Measurements from ENCODE around the gene ADCYAP1R1. TPM values are rescaled to one million over a fixed set of nuclear protein-coding genes. Genes with fewer than 3 reads are reported as not detected.

Gene ADCYAP1R1
- total RNA-seq, 1 donor, result under 0.01 TPM

- H3K9me3 ChIP-seq (ENCODE audit: low read depth, low read length), result no peaks in the 10 kb centered on the region
Measured at GRCh38 chr7:31099451-31100444, 47.6 kb downstream of the ADCYAP1R1 start.

GRCh38 chr7:31100445-31100844 lies 48.3 kb downstream of the ADCYAP1R1 start:
- H3K9me3 ChIP-seq (ENCODE audit: low read depth, low read length), result no peaks in the 10 kb centered on the region
- H3K4me3 ChIP-seq (ENCODE audit: low read length), result no peak overlapping the region
- no peaks in the 10 kb centered on the region for H3K4me1 ChIP-seq (ENCODE audit: insufficient read depth, low read length)

More at GRCh38 chr7:31099451-31100444, 47.6 kb downstream of the ADCYAP1R1 start:
- H3K27me3 ChIP-seq (ENCODE audit: insufficient read depth, low read length), result no peaks in the 10 kb centered on the region
- no peaks in the 10 kb centered on the region for H3K4me1 ChIP-seq (ENCODE audit: insufficient read depth, low read length)
- H3K4me3 ChIP-seq (ENCODE audit: low read length), result no peak overlapping the region

GRCh38 chr7:31100871-31101270 lies 48.8 kb downstream of the ADCYAP1R1 start:
- H3K4me1 ChIP-seq (ENCODE audit: insufficient read depth, low read length), result no peaks in the 10 kb centered on the region

More at GRCh38 chr7:31100445-31100844, 48.3 kb downstream of the ADCYAP1R1 start:
- H3K27me3 ChIP-seq (ENCODE audit: insufficient read depth, low read length), result no peaks in the 10 kb centered on the region

GRCh38 chr7:31101544-31101943 lies 49.4 kb downstream of the ADCYAP1R1 start:
- Histone ChIP-seq H3K4me3 (ENCODE audit: low read length) (no peak overlapping the region), H3K4me1 (ENCODE audit: insufficient read depth, low read length) (no peaks in the 10 kb centered on the region), H3K9me3 (ENCODE audit: low read depth, low read length) (no peaks in the 10 kb centered on the region), H3K27me3 (ENCODE audit: insufficient read depth, low read length) (no peaks in the 10 kb centered on the region)

More at GRCh38 chr7:31100871-31101270, 48.8 kb downstream of the ADCYAP1R1 start:
- Histone ChIP-seq H3K27me3 (ENCODE audit: insufficient read depth, low read length) (no peaks in the 10 kb centered on the region), H3K4me3 (ENCODE audit: low read length) (no peak overlapping the region), H3K9me3 (ENCODE audit: low read depth, low read length) (no peaks in the 10 kb centered on the region)

- Histone ChIP-seq H3K27me3 (ENCODE audit: insufficient read depth, low read length) (no peaks in the 10 kb centered on the region), H3K4me1 (ENCODE audit: insufficient read depth, low read length) (no peaks in the 10 kb centered on the region), H3K9me3 (ENCODE audit: low read depth, low read length) (no peaks in the 10 kb centered on the region), H3K4me3 (ENCODE audit: low read length) (no peak overlapping the region)
Measured at GRCh38 chr7:31102151-31102972, 50.3 kb downstream of the ADCYAP1R1 start.

- H3K4me3 ChIP-seq (ENCODE audit: low read length), result no peak overlapping the region
- H3K9me3 ChIP-seq (ENCODE audit: low read depth, low read length), result no peaks in the 10 kb centered on the region
- H3K27me3 ChIP-seq (ENCODE audit: insufficient read depth, low read length), result no peaks in the 10 kb centered on the region
- H3K4me1 ChIP-seq (ENCODE audit: insufficient read depth, low read length), result no peaks in the 10 kb centered on the region
Measured at GRCh38 chr7:31102973-31103850, 51.1 kb downstream of the ADCYAP1R1 start.

GRCh38 chr7:31104361-31105255 lies 52.5 kb downstream of the ADCYAP1R1 start:
- no peak overlapping the region for H3K4me3 ChIP-seq (ENCODE audit: low read length)
- H3K4me1 ChIP-seq (ENCODE audit: insufficient read depth, low read length), result no peaks in the 10 kb centered on the region
- H3K9me3 ChIP-seq (ENCODE audit: low read depth, low read length), result no peaks in the 10 kb centered on the region
- H3K27me3 ChIP-seq (ENCODE audit: insufficient read depth, low read length), result no peaks in the 10 kb centered on the region

GRCh38 chr7:31105256-31105950 lies 53.3 kb downstream of the ADCYAP1R1 start:
- no peaks in the 10 kb centered on the region for H3K4me1 ChIP-seq (ENCODE audit: insufficient read depth, low read length)
- no peaks in the 10 kb centered on the region for H3K27me3 ChIP-seq (ENCODE audit: insufficient read depth, low read length)
- H3K9me3 ChIP-seq (ENCODE audit: low read depth, low read length), result no peaks in the 10 kb centered on the region
- H3K4me3 ChIP-seq (ENCODE audit: low read length), result no peak overlapping the region

GRCh38 chr7:31106303-31107105 lies 54.4 kb downstream of the ADCYAP1R1 start:
- Histone ChIP-seq H3K9me3 (ENCODE audit: low read depth, low read length) (no peaks in the 10 kb centered on the region), H3K4me1 (ENCODE audit: insufficient read depth, low read length) (no peaks in the 10 kb centered on the region), H3K4me3 (ENCODE audit: low read length) (no peak overlapping the region), H3K27me3 (ENCODE audit: insufficient read depth, low read length) (no peaks in the 10 kb centered on the region)

GRCh38 chr7:31107106-31108090 lies 55.3 kb downstream of the ADCYAP1R1 start:
- no peaks in the 10 kb centered on the region for H3K9me3 ChIP-seq (ENCODE audit: low read depth, low read length)
- H3K27me3 ChIP-seq (ENCODE audit: insufficient read depth, low read length), result no peaks in the 10 kb centered on the region
- H3K4me1 ChIP-seq (ENCODE audit: insufficient read depth, low read length), result no peaks in the 10 kb centered on the region
- no peak overlapping the region for H3K4me3 ChIP-seq (ENCODE audit: low read length)

- no peak overlapping the region for H3K4me3 ChIP-seq (ENCODE audit: low read length)
- H3K27me3 ChIP-seq (ENCODE audit: insufficient read depth, low read length), result no peaks in the 10 kb centered on the region
- H3K9me3 ChIP-seq (ENCODE audit: low read depth, low read length), result no peaks in the 10 kb centered on the region
- no peaks in the 10 kb centered on the region for H3K4me1 ChIP-seq (ENCODE audit: insufficient read depth, low read length)
Measured at GRCh38 chr7:31108097-31108657, 56.1 kb downstream of the ADCYAP1R1 start.
